ENCODE data around the gene CCDC159.

The CCDC159 gene

GRCh38 chr19:11399667-11400066, 53.3 kb downstream of the CCDC159 start:
- DNase-seq = no peak

GRCh38 chr19:11400798-11401197, 54.5 kb downstream of the CCDC159 start:
- no peak for DNase-seq

GRCh38 chr19:11401808-11402543, 55.7 kb downstream of the CCDC159 start:
- no peak for DNase-seq
